Uterus (tissue), 2 donors: ENCODE data around the gene CFAP97D1.

Source experiments
- POLR2A ChIP-seq, 2 donors: fragments of 450-650 bp; IDR thresholded peaks; one replicate each; pipeline ENCODE4 v1.6.1; 2016; ENCODE audit warnings: antibody characterized with exemption in 2 of 2, mild to moderate bottlenecking in 1 of 2, moderate library complexity in 1 of 2
- TF ChIP-seq, protein P1 (sequence below), 4 experiments: fragments of 200-600 bp in 2 of 4; fragments of 450-650 bp in 2 of 4; sonication (generic) in 2 of 4; IDR thresholded peaks; one replicate each; pipeline ENCODE4 v1.5.1; 2016 to 2019; ENCODE audit warnings: antibody characterized with exemption in 4 of 4, mild to moderate bottlenecking in 2 of 4, moderate library complexity in 1 of 4

DNA sequence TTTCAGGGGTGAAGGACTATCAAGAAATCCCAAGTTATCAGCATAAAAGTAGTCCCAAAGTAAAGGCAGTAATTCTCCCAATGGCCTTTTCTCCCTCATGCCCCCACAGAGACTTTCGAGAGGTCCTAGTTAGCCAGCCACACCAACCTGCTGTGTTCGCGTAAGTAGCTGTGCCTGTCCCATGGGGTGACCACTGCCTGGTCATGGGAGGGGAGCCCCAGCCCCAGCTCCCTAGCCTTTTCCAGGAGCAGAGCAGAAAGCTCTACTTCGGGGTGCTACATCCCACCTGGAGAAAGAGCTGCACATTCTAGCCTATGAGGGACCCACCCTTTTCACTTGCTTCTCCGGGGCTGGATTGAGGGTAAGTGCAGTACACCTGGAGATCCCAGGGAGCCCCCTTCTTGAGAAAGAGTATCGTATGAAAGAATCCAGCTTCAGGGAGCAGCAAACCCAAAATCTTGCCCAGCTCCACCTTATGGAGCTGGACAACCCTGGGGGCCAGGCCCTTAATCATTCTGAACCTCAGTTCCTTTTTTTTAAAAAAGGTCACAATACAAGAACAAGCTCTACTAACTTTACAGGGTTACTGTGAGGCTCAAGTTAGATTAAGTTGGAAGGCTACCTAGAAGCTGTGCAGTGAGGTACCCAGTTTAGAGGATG, 13.1 kb upstream of the CFAP97D1 start:
- TF ChIP-seq, protein P1, sequence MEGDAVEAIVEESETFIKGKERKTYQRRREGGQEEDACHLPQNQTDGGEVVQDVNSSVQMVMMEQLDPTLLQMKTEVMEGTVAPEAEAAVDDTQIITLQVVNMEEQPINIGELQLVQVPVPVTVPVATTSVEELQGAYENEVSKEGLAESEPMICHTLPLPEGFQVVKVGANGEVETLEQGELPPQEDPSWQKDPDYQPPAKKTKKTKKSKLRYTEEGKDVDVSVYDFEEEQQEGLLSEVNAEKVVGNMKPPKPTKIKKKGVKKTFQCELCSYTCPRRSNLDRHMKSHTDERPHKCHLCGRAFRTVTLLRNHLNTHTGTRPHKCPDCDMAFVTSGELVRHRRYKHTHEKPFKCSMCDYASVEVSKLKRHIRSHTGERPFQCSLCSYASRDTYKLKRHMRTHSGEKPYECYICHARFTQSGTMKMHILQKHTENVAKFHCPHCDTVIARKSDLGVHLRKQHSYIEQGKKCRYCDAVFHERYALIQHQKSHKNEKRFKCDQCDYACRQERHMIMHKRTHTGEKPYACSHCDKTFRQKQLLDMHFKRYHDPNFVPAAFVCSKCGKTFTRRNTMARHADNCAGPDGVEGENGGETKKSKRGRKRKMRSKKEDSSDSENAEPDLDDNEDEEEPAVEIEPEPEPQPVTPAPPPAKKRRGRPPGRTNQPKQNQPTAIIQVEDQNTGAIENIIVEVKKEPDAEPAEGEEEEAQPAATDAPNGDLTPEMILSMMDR (IDR thresholded peaks at IDR 0.05) = no peak
- no peak for TF ChIP-seq POLR2A (IDR thresholded peaks at IDR 0.05)
